Breast epithelium (tissue), 3 donors: ENCODE results near the gene BCL11B.

ENCODE experiments used
- POLR2A ChIP-seq: fragments of 450-650 bp; IDR thresholded peaks from one replicate; pipeline ENCODE4 v1.6.1; 2016; ENCODE audit warnings: antibody characterized with exemption, mild to moderate bottlenecking, moderate library complexity
- TF ChIP-seq, protein P1 (sequence below), 3 donors: fragments of 450-650 bp; IDR thresholded peaks; one replicate each; pipeline ENCODE4 v1.5.1; 2016 to 2017; ENCODE audit warnings: antibody characterized with exemption in 3 of 3, mild to moderate bottlenecking in 3 of 3, moderate library complexity in 3 of 3

DNA sequence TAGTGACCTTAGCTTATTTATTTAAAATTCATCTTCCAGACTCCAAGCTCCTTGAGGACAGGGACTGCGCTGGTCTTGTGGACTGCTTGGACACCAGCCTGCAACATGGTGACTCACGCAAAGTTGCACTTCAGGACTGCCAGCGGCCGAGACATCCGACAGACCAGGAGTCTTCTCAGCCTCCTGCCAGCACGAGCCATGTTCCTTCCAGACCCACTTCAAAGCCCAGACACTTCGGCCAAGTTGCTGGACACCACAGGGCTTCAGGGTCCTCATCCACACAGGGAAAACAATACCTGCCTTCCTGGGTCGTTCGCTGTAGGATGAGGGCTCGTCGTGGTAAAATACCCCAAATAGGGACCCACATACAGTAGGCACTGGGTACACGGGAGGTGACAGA lies 88.7 kb downstream of the BCL11B start:
- TF ChIP-seq, protein P1, sequence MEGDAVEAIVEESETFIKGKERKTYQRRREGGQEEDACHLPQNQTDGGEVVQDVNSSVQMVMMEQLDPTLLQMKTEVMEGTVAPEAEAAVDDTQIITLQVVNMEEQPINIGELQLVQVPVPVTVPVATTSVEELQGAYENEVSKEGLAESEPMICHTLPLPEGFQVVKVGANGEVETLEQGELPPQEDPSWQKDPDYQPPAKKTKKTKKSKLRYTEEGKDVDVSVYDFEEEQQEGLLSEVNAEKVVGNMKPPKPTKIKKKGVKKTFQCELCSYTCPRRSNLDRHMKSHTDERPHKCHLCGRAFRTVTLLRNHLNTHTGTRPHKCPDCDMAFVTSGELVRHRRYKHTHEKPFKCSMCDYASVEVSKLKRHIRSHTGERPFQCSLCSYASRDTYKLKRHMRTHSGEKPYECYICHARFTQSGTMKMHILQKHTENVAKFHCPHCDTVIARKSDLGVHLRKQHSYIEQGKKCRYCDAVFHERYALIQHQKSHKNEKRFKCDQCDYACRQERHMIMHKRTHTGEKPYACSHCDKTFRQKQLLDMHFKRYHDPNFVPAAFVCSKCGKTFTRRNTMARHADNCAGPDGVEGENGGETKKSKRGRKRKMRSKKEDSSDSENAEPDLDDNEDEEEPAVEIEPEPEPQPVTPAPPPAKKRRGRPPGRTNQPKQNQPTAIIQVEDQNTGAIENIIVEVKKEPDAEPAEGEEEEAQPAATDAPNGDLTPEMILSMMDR (IDR thresholded peaks at IDR 0.05): no peak
- TF ChIP-seq POLR2A: no peak
